ENCODE measurements around the gene SDC1. TPM values are rescaled to one million over a fixed set of nuclear protein-coding genes. Genes with fewer than 3 reads are reported as not detected.
A peak's percentile ranks its signal among the peaks of the same experiment; 100 is the strongest.

The SDC1 gene
- total and polyA plus RNA-seq, 12 donors = 3.1 to 74.2 (median 18.0) TPM

DNA sequence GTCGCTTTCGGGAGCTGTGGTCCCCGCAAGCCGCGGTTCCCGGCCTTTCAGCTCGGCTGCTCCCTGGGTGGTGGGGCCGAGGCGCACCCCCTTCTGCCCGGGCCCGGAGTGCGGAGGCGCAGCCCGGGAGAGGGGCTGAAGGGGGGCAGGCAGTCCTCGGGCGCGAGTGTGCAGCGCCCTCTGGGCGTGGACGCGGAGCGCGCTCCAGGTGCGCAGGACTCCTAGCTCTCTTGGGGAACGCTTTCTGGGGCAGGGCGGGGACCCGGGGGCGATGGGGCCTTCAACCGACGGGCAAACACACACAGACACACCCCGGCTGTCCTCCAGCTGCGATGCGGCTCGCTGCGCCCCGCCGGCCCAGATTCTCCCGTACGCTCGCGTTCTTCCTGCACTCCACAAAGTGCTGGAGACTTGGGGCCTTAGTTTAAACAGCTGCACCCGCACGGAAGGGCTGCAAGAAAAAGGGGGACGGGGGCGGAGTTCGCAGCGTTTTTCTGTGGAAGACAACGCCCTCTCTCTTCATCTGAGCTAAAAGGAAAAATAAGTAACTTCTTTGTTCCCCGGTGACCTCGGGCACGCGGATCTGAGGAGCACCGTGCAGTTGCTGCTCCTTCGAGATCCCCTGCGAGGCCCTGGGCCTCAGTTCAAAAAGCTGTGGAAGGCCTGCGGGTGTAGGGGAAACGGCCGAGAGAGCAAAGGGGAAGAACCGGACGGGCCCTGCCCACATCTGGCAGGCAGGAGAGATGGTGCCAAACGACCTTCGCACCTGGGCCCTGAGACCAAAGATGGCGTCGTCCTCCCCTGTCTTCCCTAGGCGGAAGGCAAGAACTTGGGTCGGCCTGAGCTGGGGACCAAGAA, 593 bp upstream of the SDC1 start:
- intact Hi-C loops (cut with DNase I) = loop anchor here (5.0 kb wide), 3 partner anchors 48 to 113 kb away; no protein-coding TSS in a partner anchor
- peak overlapping the region in 2 of 4 donors; percentile 46 to 83 for H3K4me3 ChIP-seq
- peak overlapping the region in 3 of 5 donors; percentile 17 to 92 (median 87) for H3K27ac ChIP-seq
- WGBS, 4 donors = 8 to 17% (median 12%) methylated on average over 36 to 66 of the region's 66 CpGs
- no peaks in the 10 kb centered on the region for H3K36me3 ChIP-seq (replicated peaks in 1 of 2)
- no peaks in the 10 kb centered on the region for H3K9me3 ChIP-seq (replicated peaks in 1 of 3)
- H3K4me1 ChIP-seq (replicated peaks in 1 of 2) = peaks cover 0 to 10% of the 10 kb centered on the region in 2 donors
- peak; percentile 54 to 76 (median 66) for DNase-seq
- TF ChIP-seq, protein P1, sequence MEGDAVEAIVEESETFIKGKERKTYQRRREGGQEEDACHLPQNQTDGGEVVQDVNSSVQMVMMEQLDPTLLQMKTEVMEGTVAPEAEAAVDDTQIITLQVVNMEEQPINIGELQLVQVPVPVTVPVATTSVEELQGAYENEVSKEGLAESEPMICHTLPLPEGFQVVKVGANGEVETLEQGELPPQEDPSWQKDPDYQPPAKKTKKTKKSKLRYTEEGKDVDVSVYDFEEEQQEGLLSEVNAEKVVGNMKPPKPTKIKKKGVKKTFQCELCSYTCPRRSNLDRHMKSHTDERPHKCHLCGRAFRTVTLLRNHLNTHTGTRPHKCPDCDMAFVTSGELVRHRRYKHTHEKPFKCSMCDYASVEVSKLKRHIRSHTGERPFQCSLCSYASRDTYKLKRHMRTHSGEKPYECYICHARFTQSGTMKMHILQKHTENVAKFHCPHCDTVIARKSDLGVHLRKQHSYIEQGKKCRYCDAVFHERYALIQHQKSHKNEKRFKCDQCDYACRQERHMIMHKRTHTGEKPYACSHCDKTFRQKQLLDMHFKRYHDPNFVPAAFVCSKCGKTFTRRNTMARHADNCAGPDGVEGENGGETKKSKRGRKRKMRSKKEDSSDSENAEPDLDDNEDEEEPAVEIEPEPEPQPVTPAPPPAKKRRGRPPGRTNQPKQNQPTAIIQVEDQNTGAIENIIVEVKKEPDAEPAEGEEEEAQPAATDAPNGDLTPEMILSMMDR (IDR thresholded peaks at IDR 0.05) = peak; percentile 37 to 59 (median 52)
- TF ChIP-seq POLR2A (IDR thresholded peaks at IDR 0.05) = no peak
- peaks cover 6% of the 10 kb centered on the region for H3K27me3 ChIP-seq

DNA sequence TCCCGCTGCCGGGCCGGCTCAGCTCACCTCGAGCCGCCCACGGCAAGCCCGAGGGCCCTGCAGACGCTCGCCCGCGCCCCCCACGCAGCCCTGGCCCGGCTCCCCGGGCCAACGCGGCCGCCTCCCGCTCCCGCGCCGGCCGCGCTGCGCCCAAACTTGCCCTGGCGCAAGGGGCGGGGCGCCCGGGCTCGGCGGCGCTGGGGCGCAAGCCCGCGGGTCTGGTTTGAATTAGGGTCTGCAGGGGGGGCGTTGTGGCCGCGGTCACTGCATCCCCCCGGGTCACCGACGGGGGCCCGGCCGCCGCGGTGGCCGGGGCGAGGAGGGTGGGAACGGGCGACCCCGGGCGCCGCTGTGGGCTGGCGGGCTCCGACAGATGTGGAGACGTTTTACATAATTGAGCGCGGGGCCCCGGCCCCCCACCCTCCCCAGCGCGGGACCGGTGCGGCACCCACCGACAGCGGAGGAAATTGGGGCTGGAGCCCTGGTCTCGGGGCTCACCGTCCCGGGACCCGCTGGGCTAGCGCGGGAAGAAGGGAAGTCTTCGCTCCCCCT, 690 bp downstream of the SDC1 start:
- H3K4me3 ChIP-seq = peak overlapping the region in 2 of 4 donors; percentile 46 to 83
- H3K9me3 ChIP-seq (replicated peaks in 1 of 3) = no peaks in the 10 kb centered on the region
- H3K36me3 ChIP-seq (replicated peaks in 1 of 2) = no peaks in the 10 kb centered on the region
- TF ChIP-seq POLR2A (IDR thresholded peaks at IDR 0.05) = peak in 1 of 2 donors; percentile 44
- TF ChIP-seq, protein P1 (IDR thresholded peaks at IDR 0.05) = no peak
- peaks cover 6% of the 10 kb centered on the region for H3K27me3 ChIP-seq
- peak overlapping the region in 4 of 5 donors; percentile 56 to 92 (median 74) for H3K27ac ChIP-seq
- no peak for DNase-seq
- 1% methylated on average over 68 to 69 of the region's 70 CpGs; no CpG with 5 or more reads in 2 of the 4 donors for WGBS, 4 donors
- intact Hi-C loops (cut with DNase I) = loop anchor here in 1 of 2 donors (5.0 kb wide), 1 partner anchor 87 kb away; no protein-coding TSS in a partner anchor
- peaks cover 0 to 10% of the 10 kb centered on the region in 2 donors for H3K4me1 ChIP-seq (replicated peaks in 1 of 2)

- H3K27ac ChIP-seq = peak overlapping the region; percentile 16 to 92 (median 60)
- H3K36me3 ChIP-seq (replicated peaks in 1 of 2) = no peaks in the 10 kb centered on the region
- DNase-seq = peak; percentile 41 to 69 (median 62)
- H3K4me3 ChIP-seq = peak overlapping the region in 2 of 4 donors; percentile 46 to 83
- H3K27me3 ChIP-seq = peaks cover 6% of the 10 kb centered on the region
- H3K4me1 ChIP-seq (replicated peaks in 1 of 2) = peaks cover 0 to 10% of the 10 kb centered on the region in 2 donors
- intact Hi-C loops (cut with DNase I) = loop anchor here in 1 of 2 donors (5.0 kb wide), 1 partner anchor 86 kb away; no protein-coding TSS in a partner anchor
- no peaks in the 10 kb centered on the region for H3K9me3 ChIP-seq (replicated peaks in 1 of 3)
- TF ChIP-seq, protein P1 (IDR thresholded peaks at IDR 0.05) = peak in 1 of 6 experiments; percentile 18
- peak; percentile 17 to 47 for TF ChIP-seq POLR2A (IDR thresholded peaks at IDR 0.05)
- WGBS, 4 donors = 1% methylated on average over 13 to 66 of the region's 66 CpGs; no CpG with 5 or more reads in 1 of the 4 donors
These were observed 1.3 kb downstream of the SDC1 start for GRCh38 chr2:20223407-20224163.
